K562 (cell line): Measurements from ENCODE around the gene VEGFB. TPM values are rescaled to one million over a fixed set of nuclear protein-coding genes. Genes with fewer than 3 reads are reported as not detected.

Experiments used
- ATAC-seq: fragments of 200-7000 bp; cut with Tn5 transposase; 3 replicates; pipeline ENCODE4 v1.9.1; 2020; ENCODE audit warnings: moderate library complexity
- BruUV-seq: library from RNA; stranded (reverse); fragments of 400-500 nt; replicated peaks from 2 replicates; lab custom pipeline; 2021; lab: Mats Ljungman, UMichigan
- CTCF ChIA-PET: fragments of 300-600 bp; formaldehyde crosslinking; extraction: SDS; loops from one replicate; lab custom pipeline; 2021; ENCODE audit warnings: low intra/inter-chr PET ratio; lab: Yijun Ruan, JAX
- POLR2A ChIA-PET: fragments of 300-600, 350-650 bp; sonication (Branson Sonifier 250); formaldehyde crosslinking; extraction: SDS; loops from one replicate; lab custom pipeline; 2021; ENCODE audit warnings: antibody characterized with exemption, inconsistent platforms; lab: Yijun Ruan, JAX
- DNase-seq, 4 experiments: peaks; one replicate each; pipeline versions ENCODE4 v3.0.0 to v3.0.0-alpha.2; 2011 to 2018; ENCODE audit warnings: low spot score in 3 of 4, mixed read lengths in 3 of 4; ENCODE audit errors: extremely low read depth in 1 of 4
- FAIRE-seq: peaks from 2 replicates; lab custom pipeline; 2011; peaks lifted over from hg19 to GRCh38; lab: Jason Lieb, UNC
- H2AFZ ChIP-seq: 2 replicates; pipeline ENCODE4 v1.6.0; 2011; ENCODE audit warnings: low read depth, low read length, control low read depth, inconsistent platforms
- H3K27ac ChIP-seq: fragments of 200-600 bp; 3 replicates; pipeline ENCODE4 v1.8.0; 2011; ENCODE audit warnings: low read depth, mild to moderate bottlenecking, control low read depth, inconsistent platforms, low read length, moderate library complexity, mixed read lengths; ENCODE audit errors: extremely low read depth
- H3K27me3 ChIP-seq, 2 experiments: fragments of 300-600 bp in 1 of 2; 2 replicates in 1 of 2; 3 replicates in 1 of 2; pipeline versions ENCODE4 v1.6.0 to v1.8.0; 2011; ENCODE audit warnings: inconsistent platforms in 2 of 2, low read length in 2 of 2, mild to moderate bottlenecking in 1 of 2, mixed read lengths in 1 of 2, moderate library complexity in 1 of 2; ENCODE audit not compliant: control insufficient read depth in 2 of 2, insufficient read depth in 2 of 2
- H3K36me3 ChIP-seq: fragments of 300-600 bp; 3 replicates; pipeline ENCODE4 v1.8.0; 2011; ENCODE audit warnings: mild to moderate bottlenecking, low read length, inconsistent platforms; ENCODE audit not compliant: control insufficient read depth, insufficient read depth
- H3K4me1 ChIP-seq, 2 experiments: fragments of 200-600 bp in 1 of 2; replicated peaks in 1 of 2; 2 replicates in 1 of 2; 3 replicates in 1 of 2; pipeline versions ENCODE4 v1.5.1 to v1.8.0; 2011; ENCODE audit warnings: inconsistent platforms in 2 of 2, low read length in 2 of 2, mild to moderate bottlenecking in 1 of 2, mixed read lengths in 1 of 2, moderate library complexity in 1 of 2; ENCODE audit not compliant: control insufficient read depth in 2 of 2, insufficient read depth in 2 of 2
- H3K4me2 ChIP-seq: 2 replicates; pipeline ENCODE4 v1.6.1; 2011; ENCODE audit warnings: low read length, control low read depth, inconsistent platforms, mixed read lengths; ENCODE audit not compliant: insufficient read depth
- H3K4me3 ChIP-seq: fragments of 200-600 bp; sonication (generic), shearing (Covaris generic); 2 replicates; pipeline ENCODE4 v1.5.1; 2016; ENCODE audit warnings: control low read depth, inconsistent platforms
- H3K79me2 ChIP-seq: fragments of 200-600 bp; 3 replicates; pipeline ENCODE4 v1.8.0; 2011; ENCODE audit warnings: low read length, inconsistent platforms; ENCODE audit not compliant: control insufficient read depth, insufficient read depth
- H3K9ac ChIP-seq, 2 experiments: 2 replicates each; pipeline versions ENCODE4 v1.6.0 to v1.6.1; 2011; ENCODE audit warnings: low read depth in 2 of 2, low read length in 2 of 2, control low read depth in 1 of 2, inconsistent platforms in 1 of 2, mild to moderate bottlenecking in 1 of 2, mixed read lengths in 1 of 2; ENCODE audit not compliant: insufficient read depth in 1 of 2
- H3K9me1 ChIP-seq: one replicate; pipeline ENCODE4 v1.6.0; 2011; ENCODE audit warnings: inconsistent platforms, mild to moderate bottlenecking, low read length, moderate library complexity; ENCODE audit not compliant: control insufficient read depth, insufficient read depth
- H3K9me3 ChIP-seq: replicated peaks from 2 replicates; pipeline ENCODE4 v1.5.1; 2011; ENCODE audit warnings: low read depth, low read length, inconsistent platforms; ENCODE audit not compliant: control insufficient read depth, insufficient read depth
- H4K20me1 ChIP-seq: replicated peaks from 2 replicates; pipeline ENCODE4 v1.6.1; 2011; ENCODE audit warnings: low read length, inconsistent platforms, mixed read lengths; ENCODE audit not compliant: control insufficient read depth, insufficient read depth
- HDGF ChIP-seq: fragments of 450-650 bp; IDR thresholded peaks from 2 replicates; pipeline ENCODE4 v1.6.1; 2016
- POLR2G ChIP-seq: fragments of 200-400 bp; formaldehyde crosslinking; IDR thresholded peaks from 2 replicates; pipeline ENCODE4 v1.6.1; 2017; ENCODE audit warnings: low read depth, mild to moderate bottlenecking, antibody characterized with exemption, low read length, moderate library complexity
- RBFOX2 ChIP-seq: fragments of 200-400 bp; formaldehyde crosslinking; IDR thresholded peaks from 2 replicates; pipeline ENCODE4 v1.6.1; 2017; ENCODE audit warnings: low read depth, mild to moderate bottlenecking, low read length, moderate library complexity
- TRIM25 ChIP-seq: fragments of 450-650 bp; IDR thresholded peaks from 2 replicates; pipeline ENCODE4 v1.7.0; 2016; ENCODE audit warnings: borderline replicate concordance
- WGBS: fragments of 100-300 bp; shearing (Covaris generic); methylation state at CpG from one replicate; pipeline ENCODE4 v1.1.6; 2016; ENCODE audit warnings: low coverage, mixed read lengths; ENCODE audit not compliant: insufficient coverage; ENCODE audit errors: missing lambda C conversion rate; 5-methylcytosine and 5-hydroxymethylcytosine counted together
- in situ Hi-C: fragments of 300-500 bp; cut with MboI; formaldehyde crosslinking; loops from 4 replicates; pipeline ENCODE4 v1.15.0; 2018; ENCODE audit warnings: inconsistent platforms, mixed read lengths
- intact Hi-C: fragments of 100-400 bp; cut with micrococcal nuclease; formaldehyde crosslinking; loops from 2 replicates; pipeline ENCODE4 v1.14.2; 2022
- polyA plus RNA-seq, 8 experiments: library from polyadenylated mRNA; depleted of rRNA in 4 of 8; stranded (reverse) in 5 of 8; unstranded in 3 of 8; fragments of >200 nt; fragmentation: Nextera tagmentation in 2 of 8; fragmentation: Illumina TruSeq in 1 of 8; extraction: Ambion mirVana in 2 of 8; extraction: Trizol in 1 of 8; gene quantifications; 2 replicates each; pipeline versions ENCODE4 v1.2.1 to v1.2.3, GENCODE V29; 2011 to 2014; ENCODE audit warnings: inconsistent platforms in 1 of 8, missing spikeins in 1 of 8
- total RNA-seq, 7 experiments: library from RNA; depleted of rRNA in 6 of 7; stranded (reverse); fragments of >200 nt in 6 of 7; fragmentation: Illumina TruSeq in 2 of 7; extraction: Trizol in 2 of 7; gene quantifications; 2 replicates each; pipeline versions ENCODE4 v1.2.1 to v1.2.3, GENCODE V29; 2011 to 2021; ENCODE audit warnings: low replicate concordance in 1 of 7

Gene VEGFB
- total and polyA plus RNA-seq, 9 of the 15 experiments (the other 6 are each of a cell fraction or from before 2014, with no cell fraction given) = 11.0 to 83.4 (median 25.7) TPM

- intact Hi-C loops = loop anchor here (10.0 kb wide), 1 partner anchor 64 kb away; the partner anchor contains the start of genes CATSPERZ and ESRRA
Measured at GRCh38 chr11:64241241-64241490, 6.8 kb downstream of the VEGFB start.

More at GRCh38 chr11:64241241-64241490, 6.8 kb downstream of the VEGFB start:
- DNase-seq = peak in 3 of 4 experiments; percentile 84 to 96 (median 88)
- H3K9me3 ChIP-seq = no peaks in the 10 kb centered on the region
- TF ChIP-seq HDGF (0 out of 2 replicates have a peak, but pooled peaks have one; percentile 86), TRIM25 (no peak), RBFOX2 (peak; percentile 76), POLR2G (peak; percentile 22; the same call in 1 of the 2 replicates)
- TF ChIP-seq, all 486 proteins: peak for 3
- peak overlapping the region; percentile 75 for H2AFZ ChIP-seq
- whole genome bisulfite sequencing = 0% methylated on average over 11 of the region's 24 CpGs
- peak overlapping the region; percentile 85; the same call in 1 of the 2 replicates for H3K4me2 ChIP-seq
- ChIA-PET CTCF (no interaction called here), POLR2A (interaction anchor here (0.5 to 1.0 kb wide), 11 partner anchors 9 to 701 kb away, joined by 3 to 6 read pairs (median 5); partner anchors contain the start of genes ESRRA and FERMT3)
- H3K27ac ChIP-seq = peak overlapping the region; percentile 95
- H3K79me2 ChIP-seq = peaks cover 57% of the 10 kb centered on the region
- H3K9ac ChIP-seq = peak overlapping the region; percentile 93 to 94
- in situ Hi-C loops = no loop called here
- peaks cover 26 to 70% of the 10 kb centered on the region in 2 experiments for H3K4me1 ChIP-seq
- FAIRE-seq (peak; percentile 92), ATAC-seq (peak; percentile 83)
- peaks cover 71% of the 10 kb centered on the region for H3K36me3 ChIP-seq
- BruUV-seq = no TSS peak
- H3K4me3 ChIP-seq = peak overlapping the region; percentile 99
- 0 out of 2 replicates have a peak, but pooled peaks cover 3% of the 10 kb centered on the region for H4K20me1 ChIP-seq
- no peaks in the 10 kb centered on the region for H3K9me1 ChIP-seq
- H3K27me3 ChIP-seq = no peaks in the 10 kb centered on the region
